Neural crest cell (in vitro differentiated cells): ENCODE data around the gene UNC5A. TPM values are rescaled to one million over a fixed set of nuclear protein-coding genes. Genes with fewer than 3 reads are reported as not detected.

Experiments
- DNase-seq: peaks from one replicate; pipeline ENCODE4 v3.0.0; 2021; ENCODE audit warnings: low read depth, mixed read lengths, low spot score
- H3K27ac Mint-ChIP-seq: one replicate; pipeline ENCODE4 v1.8.0; 2021; ENCODE audit warnings: mild to moderate bottlenecking, mixed read lengths; ENCODE audit not compliant: unreplicated experiment
- H3K27me3 Mint-ChIP-seq: 2 replicates; pipeline ENCODE4 v1.8.0; 2021; ENCODE audit warnings: low read depth, mild to moderate bottlenecking, mixed read lengths
- H3K36me3 Mint-ChIP-seq: 2 replicates; pipeline ENCODE4 v1.8.0; 2021; ENCODE audit warnings: low read depth, mild to moderate bottlenecking, mixed read lengths
- H3K4me1 Mint-ChIP-seq: 2 replicates; pipeline ENCODE4 v1.8.0; 2021; ENCODE audit warnings: mixed read lengths
- H3K4me3 Mint-ChIP-seq: one replicate; pipeline ENCODE4 v1.8.0; 2021; ENCODE audit warnings: mild to moderate bottlenecking, mixed read lengths
- H3K9me3 Mint-ChIP-seq: 2 replicates; pipeline ENCODE4 v1.8.0; 2021; ENCODE audit warnings: mixed read lengths
- CTCF ChIP-seq: fragments of 200-600 bp; sonication (generic); conservative IDR thresholded peaks from 2 replicates; pipeline ENCODE4 v1.5.0; 2021; ENCODE audit warnings: antibody characterized with exemption, mild to moderate bottlenecking
- total RNA-seq: library from RNA; stranded (reverse); gene quantifications from 2 replicates; pipeline ENCODE4 v1.2.1, GENCODE V29; 2021

UNC5A gene
- total RNA-seq, 1 donor from 2014 or later: 0.70 TPM

GRCh38 chr5:176906796-176907195, 96.4 kb downstream of the UNC5A start:
- H3K4me1 Mint-ChIP-seq: no peaks in the 10 kb centered on the region
- H3K27ac Mint-ChIP-seq: no peak overlapping the region
- no peaks in the 10 kb centered on the region for H3K9me3 Mint-ChIP-seq
- H3K4me3 Mint-ChIP-seq: no peak overlapping the region
- DNase-seq: no peak
- H3K36me3 Mint-ChIP-seq: peaks cover 17% of the 10 kb centered on the region
- H3K27me3 Mint-ChIP-seq: no peaks in the 10 kb centered on the region
- TF ChIP-seq CTCF: no peak

GRCh38 chr5:176908675-176909368, 98.5 kb downstream of the UNC5A start:
- no peak overlapping the region for H3K4me3 Mint-ChIP-seq
- H3K27me3 Mint-ChIP-seq: no peaks in the 10 kb centered on the region
- DNase-seq: no peak
- H3K27ac Mint-ChIP-seq: no peak overlapping the region
- no peaks in the 10 kb centered on the region for H3K4me1 Mint-ChIP-seq
- H3K9me3 Mint-ChIP-seq: no peaks in the 10 kb centered on the region
- peaks cover 9% of the 10 kb centered on the region for H3K36me3 Mint-ChIP-seq
- no peak for TF ChIP-seq CTCF

GRCh38 chr5:176912115-176912514, 101.8 kb downstream of the UNC5A start:
- no peak overlapping the region for H3K27ac Mint-ChIP-seq
- H3K27me3 Mint-ChIP-seq: no peaks in the 10 kb centered on the region
- no peaks in the 10 kb centered on the region for H3K4me1 Mint-ChIP-seq
- no peaks in the 10 kb centered on the region for H3K36me3 Mint-ChIP-seq
- no peak overlapping the region for H3K4me3 Mint-ChIP-seq
- no peaks in the 10 kb centered on the region for H3K9me3 Mint-ChIP-seq
- TF ChIP-seq CTCF: no peak
- no peak for DNase-seq

GRCh38 chr5:176915906-176916305, 105.5 kb downstream of the UNC5A start:
- no peaks in the 10 kb centered on the region for H3K9me3 Mint-ChIP-seq
- H3K36me3 Mint-ChIP-seq: peaks cover 4% of the 10 kb centered on the region
- H3K4me1 Mint-ChIP-seq: no peaks in the 10 kb centered on the region
- no peak overlapping the region for H3K4me3 Mint-ChIP-seq
- no peak overlapping the region for H3K27ac Mint-ChIP-seq
- H3K27me3 Mint-ChIP-seq: no peaks in the 10 kb centered on the region
- no peak for TF ChIP-seq CTCF
- no peak for DNase-seq

- Mint-ChIP-seq H3K4me3 (no peak overlapping the region), H3K36me3 (peaks cover 4% of the 10 kb centered on the region), H3K27me3 (no peaks in the 10 kb centered on the region), H3K27ac (no peak overlapping the region), H3K9me3 (no peaks in the 10 kb centered on the region), H3K4me1 (peaks cover 4% of the 10 kb centered on the region)
- no peak for DNase-seq
- TF ChIP-seq CTCF: no peak
Observed at GRCh38 chr5:176916337-176916736, 106.0 kb downstream of the UNC5A start.
